Stimulated activated CD8-positive, alpha-beta memory T cell treated with anti-CD3 and anti-CD28 coated beads, Interleukin-15, amount 100 ng/mL, for 48 hours (primary cell): Measurements from ENCODE around the gene BTNL9.
"Not testable (repeated sequence)": the region's sequence is repeated elsewhere in the genome, so short reads cannot be mapped to it uniquely, and the experiment has no call there.

ENCODE experiments used
- DNase-seq, 2 donors: peaks; one replicate each; pipeline ENCODE4 v3.0.0-alpha.2; 2020; ENCODE audit warnings: low read depth in 2 of 2

Gene BTNL9

DNA sequence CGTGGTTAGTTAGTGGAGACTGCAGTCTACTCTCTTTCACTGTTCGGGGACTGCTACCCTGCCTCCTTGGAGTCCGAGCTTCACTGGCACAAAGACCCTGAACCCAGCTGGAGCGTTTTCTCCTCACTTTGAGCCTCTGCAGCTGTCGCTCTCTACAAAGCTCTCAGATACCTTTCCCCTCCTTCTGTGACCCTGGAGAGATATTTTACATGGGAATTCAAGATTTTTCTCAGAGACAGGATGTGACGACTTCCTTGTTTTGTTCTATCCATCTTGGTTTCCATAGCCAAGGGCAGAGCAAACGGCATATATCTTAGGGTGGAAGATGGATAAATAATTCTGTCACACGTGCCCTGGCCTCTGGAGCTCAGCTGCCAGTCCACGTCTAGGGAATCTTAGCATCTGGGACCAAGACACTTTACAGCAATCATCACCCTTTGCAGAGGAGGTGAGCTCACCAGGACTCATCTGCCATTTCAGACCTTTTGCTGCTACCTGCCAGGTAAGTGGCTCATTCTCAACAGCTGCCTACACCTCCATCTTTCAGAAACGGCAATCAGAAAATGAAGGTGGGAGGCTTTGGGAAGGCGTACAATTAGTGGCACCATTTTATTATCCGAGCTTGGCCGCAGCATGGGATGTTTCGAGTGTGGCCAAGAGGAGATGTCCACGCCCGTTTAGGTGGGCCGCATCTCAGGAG, at the start of gene BTNL9:
Gene BTNL9, plus strand, starts transcription at position 336 of the 700 bp plus-strand sequence. CDS start 5,224 bp downstream, outside the sequence.
- no peak for DNase-seq

DNA sequence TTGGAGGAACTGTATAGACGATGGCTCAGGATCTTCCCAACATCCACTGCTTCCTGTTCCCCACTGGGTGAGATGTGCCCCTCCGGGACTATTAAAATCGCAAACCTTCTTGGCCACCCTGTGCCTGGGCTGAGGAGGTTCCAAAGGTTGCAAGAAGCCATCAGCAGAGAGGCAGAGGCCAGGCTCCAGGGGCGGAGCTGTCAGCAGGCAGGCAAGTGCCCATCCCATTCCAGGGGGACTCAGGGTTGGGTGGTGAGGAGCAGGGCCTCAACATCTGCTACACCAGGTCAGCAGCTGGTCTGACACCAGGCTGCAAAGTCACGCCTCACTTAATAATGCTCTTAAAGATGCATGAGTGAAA, 49.2 kb upstream of the BTNL9 start:
- no peak for DNase-seq

DNA sequence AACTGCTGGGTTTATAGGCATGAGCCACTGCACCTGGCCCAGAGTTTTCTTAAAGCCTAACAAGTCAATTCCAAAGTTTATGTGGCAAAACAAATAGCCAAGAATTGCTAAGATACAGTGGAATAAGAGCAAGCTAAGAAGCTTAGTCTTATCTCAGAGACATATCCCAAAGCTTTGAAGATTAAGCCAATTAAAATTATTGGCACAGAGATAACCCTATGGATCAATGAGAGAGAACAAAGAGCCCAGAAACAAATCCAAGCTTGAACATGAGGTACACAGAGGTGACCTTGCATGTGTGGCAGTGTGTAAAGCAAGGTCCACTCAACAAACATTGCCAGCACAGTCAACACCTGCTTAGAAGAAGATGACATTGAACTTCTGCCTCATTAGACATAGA, 38.1 kb upstream of the BTNL9 start:
- DNase-seq, result no peak

DNA sequence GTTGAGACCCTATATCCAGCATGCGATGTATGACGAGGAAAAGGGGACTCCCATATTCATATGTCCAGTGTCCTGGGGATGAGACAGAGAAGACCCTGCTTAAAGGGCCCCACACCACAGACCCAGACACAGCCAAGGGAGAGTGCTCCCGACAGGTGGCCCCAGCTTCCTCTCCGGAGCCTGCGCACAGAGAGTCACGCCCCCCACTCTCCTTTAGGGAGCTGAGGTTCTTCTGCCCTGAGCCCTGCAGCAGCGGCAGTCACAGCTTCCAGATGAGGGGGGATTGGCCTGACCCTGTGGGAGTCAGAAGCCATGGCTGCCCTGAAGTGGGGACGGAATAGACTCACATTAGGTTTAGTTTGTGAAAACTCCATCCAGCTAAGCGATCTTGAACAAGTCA, 34.3 kb upstream of the BTNL9 start:
- no peak for DNase-seq

DNA sequence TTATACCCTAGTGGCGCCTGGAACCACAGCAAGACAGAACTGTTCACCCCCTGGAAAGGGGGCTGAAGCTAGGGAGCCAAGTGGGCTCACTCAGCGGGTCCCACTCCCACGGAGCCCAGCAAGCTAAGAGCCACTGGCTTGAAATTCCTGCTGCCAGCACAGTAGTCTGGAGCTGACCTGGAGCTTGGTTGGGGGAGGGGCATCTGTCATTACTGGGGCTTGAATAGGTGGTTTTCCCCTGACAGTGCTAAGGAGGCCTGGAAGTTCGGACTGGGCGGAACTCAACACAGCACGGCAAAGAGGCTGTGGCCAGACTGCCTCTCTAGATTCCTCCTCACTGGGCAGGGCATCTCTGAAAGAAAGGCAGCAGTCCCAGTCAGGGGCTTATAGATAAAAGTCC, 31.9 kb upstream of the BTNL9 start:
- no peak for DNase-seq

DNA sequence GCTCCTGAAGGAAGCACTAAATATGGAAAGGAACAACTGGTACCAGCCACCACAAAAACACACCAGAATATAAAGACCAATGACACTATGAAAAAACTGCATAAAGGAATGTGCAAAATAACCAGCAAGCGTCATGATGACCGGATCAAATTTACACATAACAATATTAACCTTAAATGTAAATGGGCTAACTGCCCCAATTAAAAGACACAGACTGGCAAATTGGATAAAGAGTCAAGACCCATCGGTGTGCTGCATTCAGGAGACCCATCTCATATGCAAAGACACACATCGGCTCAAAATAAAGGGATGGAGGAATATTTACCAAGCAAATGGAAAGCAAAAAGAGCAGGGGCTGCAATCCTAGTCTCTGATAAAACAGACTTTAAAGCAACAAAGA, 30.0 kb upstream of the BTNL9 start:
- not testable (repeated sequence) for DNase-seq

DNA sequence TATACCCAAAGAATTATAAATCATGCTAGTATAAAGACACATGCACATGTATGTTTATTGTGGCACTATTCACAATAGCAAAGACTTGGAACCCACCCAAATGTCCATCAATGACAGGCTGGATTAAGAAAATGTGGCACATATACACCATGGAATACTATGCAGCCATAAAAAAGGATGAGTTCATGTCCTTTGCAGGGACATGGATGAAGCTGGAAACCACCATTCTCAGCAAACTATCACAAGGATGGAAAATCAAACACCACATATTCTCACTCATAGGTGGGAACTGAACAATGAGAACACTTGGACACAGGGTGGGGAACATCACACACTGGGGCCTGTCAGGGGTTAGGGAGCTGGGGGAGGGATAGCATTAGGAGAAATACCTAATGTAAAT, 25.4 kb upstream of the BTNL9 start:
- DNase-seq, result not testable (repeated sequence)

DNA sequence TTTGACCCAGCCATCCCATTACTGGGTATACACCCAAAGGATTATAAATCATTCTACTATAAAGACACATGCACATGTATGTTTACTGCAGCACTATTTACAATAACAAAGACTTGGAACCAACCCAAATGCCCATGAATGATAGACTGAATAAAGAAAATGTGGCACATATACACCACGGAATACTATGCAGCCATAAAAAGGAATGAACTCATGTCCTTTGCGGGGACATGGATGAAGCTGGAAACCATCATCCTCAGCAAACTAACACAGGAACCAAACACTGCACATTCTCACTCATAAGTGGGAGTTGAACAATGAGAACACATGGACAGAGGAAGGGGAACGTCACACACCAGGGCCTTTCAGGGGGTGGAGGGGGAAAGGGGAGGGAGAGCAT, 22.6 kb upstream of the BTNL9 start:
- not testable (repeated sequence) for DNase-seq

DNA sequence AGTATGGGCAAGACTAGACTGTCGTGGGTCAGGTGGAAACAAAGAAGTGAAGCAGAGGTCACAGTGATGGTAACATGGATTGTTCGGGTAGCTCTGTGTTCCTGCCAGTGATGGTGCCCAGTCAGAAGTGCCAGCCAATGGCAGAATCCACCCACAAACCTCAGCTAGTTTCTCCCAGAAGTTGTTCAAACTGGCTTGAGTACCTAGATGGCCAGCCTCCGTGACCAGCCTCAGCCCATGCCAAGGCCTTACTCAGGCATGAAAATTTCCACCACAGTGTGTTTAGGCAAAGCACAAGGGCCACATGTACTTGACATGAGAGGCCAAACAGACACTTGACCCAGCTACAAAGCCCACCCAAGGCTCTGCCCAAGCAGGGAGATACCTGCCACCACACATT, 19.4 kb upstream of the BTNL9 start:
- no peak for DNase-seq

DNA sequence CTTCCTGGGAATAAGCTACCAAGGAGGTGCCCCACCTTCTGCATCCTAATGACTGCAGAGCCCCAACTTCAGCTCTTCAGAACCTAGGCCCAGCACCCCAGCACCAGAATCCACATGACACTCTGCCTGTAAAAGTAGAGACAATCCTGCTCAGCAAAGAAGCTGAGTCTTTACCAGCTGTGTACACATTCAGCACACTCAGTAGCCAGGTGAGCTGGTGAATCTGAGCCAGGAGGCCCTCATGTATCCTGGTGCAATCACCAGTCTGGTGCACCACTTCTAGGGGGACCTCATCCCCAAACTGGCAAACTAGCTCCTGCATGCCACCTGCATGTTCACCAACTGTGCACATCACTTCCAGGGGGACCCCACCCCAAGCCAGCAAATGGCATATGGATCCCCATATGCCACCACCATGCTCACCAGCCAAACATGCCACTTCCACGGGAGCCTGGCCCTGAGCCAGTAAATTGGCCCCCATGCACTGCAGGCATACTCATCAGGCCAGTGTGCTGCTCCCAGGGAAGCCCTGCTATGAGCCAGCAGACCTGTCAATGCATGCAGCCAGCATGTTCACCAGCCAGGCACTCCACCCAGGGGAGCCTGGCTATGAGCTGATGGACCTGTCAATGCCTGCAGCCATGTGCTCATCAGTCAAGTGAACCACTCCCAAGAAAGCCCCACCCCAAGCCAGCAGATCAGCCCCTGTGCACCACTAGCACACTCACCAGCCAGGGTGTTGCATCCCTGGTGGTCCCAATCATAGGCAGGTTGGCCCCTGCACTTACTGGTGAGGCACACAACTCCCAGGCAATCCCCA, 15.6 kb upstream of the BTNL9 start:
- DNase-seq, result no peak

DNA sequence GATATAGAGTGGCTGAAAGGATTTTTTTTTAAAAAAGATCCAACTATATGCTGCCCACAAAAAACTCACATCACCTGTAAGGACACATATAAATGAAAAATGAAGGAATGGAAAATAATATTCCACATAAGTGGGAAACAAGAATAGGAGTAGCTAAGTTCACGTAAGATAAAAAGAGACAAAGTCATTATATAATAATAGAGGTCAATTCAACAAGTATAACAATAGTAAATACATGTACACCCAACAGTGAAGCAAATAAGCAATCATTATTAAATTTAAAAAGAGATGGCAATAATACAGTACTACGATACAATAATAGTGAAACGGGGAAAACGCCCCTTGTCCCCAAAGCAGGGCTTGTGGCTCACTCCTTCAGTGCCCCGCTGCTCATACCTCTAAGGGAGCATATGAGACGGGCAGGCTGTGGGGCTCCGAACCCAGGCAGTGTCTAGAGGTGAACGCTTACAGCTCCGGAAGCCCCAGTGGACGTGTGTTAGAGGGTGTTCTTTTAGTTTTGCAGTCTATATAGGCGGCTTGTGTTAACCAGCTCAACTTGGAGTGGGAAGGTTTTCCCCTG, 12.5 kb upstream of the BTNL9 start:
- no peak for DNase-seq

DNA sequence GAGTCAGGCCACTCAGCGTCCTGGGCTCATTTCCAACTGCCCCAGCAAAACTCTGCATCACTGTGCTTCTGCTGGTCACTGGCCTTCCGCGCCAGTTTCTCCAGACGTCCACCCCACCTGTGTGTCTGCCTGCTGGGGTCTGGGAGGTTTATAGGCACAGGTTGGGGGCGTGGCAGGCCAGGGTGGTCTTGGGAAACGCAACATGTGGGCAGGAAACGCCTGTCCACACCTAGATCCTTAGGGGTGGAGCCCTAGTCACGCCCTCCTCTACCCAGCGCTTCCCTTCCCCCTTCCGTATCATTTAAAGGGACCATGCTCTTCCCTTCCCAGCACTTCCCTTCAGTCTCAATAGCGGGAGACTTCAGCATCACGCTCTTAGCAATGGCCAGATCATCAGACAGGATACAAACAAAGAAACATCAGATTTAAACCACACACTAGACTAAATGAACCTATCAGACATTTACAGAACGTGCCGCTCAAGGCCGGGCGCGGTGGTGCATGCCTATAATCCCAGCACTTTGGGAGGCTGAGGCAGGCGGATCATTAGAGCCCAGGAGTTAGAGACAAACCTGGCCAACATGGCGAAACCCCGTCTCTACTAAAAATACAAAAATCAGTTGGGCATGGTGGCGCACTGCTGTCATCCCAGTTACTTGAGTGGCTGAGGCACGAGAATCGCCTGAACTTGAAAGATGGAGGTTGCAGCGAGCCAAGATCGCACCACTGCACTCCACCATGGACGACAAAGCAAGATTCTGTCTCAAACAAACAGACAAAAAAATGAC, 11.8 kb upstream of the BTNL9 start:
- DNase-seq, result no peak

DNA sequence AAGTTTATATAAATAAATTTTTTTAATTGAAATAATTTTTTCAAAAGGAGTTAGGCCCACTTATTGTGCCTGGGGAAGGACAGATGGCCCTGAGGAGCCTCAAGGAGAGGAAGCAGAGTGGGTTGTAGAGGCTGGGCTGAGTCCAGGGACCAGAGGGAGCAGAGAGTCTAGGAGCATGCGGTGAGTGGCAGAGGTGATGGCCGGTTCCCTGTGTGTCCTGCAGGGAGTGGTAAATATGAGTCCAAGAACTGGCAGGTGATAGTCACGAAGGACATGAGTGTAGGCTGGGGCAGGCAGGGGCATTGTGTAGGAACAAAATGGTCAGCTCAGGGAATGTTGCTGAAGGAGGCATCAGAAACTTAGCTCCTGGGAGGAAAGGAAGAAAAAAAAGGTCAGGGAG, 8.3 kb upstream of the BTNL9 start:
- no peak for DNase-seq

DNA sequence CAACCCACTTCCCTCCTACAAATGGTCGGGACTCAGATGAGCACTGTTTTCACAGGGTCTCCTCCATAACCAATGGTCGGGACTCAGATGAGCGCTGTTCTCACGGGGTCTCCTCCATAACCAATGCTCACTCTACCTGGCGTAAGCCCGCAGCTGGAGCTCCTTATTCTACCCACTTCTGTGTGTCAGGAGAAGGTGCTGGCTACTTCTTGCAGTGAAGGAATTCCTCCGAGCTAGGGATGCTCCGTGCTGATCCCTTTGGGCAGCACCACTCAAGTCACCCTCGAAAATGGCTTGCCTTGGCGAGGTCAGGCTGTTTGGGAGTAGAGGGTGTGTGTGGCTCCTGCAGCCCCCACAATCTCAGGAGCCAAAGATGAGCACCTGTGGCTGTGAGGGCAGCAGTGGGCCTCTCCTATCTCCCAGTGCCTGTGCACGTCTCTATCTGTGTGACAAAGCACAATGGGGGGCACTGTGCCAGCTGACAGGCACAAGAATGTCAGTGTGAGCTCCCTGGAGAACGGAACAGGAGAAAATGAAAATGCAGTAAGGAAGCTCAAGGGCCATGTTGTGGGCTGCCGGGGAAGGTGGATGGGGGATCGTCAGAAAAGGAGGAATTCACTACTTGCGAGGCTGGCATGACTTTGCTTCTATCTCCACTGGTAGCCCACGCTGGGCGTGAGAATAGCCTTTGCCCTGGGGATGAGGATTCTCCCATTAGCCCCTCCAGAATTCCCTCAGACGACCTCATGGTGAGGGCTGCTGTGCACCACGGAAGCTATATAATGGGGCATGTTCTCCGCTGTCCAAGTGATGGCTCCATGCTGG, 3.9 kb upstream of the BTNL9 start:
- DNase-seq, result no peak

DNA sequence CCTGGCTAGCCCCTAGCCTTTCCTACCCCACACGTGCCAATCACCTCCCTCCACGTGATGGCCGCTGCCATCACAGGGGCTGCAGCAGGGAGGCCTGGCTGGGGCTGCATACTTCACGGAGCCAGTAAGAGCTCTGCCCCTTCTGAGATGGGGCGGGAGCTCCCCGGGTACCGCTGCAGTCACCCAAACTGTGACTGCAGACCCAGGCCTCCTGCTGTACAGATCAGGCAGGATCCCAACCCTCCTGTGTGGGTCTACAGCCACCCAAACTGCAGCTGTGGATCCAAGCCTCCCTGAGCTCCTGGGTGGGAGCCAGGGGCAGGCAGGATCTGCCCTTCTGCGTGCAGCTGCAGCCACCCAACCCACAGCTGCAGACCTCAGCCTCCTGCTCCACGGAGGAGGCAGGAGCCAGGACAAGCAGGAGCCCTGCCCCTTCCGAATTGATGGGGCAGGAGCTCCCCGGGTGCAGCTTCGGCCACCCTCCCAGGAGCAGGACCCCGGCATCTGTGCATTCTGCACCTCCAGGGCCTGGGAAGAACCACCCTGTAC, 3.2 kb upstream of the BTNL9 start:
- DNase-seq, result no peak

DNA sequence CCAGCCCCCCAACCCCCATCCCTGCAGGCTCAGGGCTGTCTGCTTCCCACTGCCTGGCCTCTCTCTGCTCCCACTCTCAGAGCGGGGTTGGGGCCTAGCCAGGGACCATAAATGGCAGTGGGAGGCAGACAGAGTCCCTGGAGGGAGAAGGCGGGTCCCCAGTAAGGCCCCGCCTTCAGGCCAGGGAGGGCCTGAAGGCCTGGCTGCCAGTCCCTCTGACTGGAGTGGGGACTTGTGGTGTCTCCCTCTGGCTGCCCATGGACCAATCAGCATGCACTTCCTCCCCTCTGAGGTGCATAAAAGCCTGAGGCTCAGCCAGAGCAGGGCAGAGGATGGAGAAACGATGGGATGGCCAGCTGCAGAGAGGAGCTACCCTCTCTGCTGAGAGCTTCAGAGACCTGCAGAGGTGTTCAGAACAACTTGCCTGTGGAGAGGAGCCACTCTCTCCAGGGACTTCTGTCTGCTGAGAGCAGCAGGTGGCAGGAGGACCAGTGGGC, 2.7 kb upstream of the BTNL9 start:
- no peak for DNase-seq

DNA sequence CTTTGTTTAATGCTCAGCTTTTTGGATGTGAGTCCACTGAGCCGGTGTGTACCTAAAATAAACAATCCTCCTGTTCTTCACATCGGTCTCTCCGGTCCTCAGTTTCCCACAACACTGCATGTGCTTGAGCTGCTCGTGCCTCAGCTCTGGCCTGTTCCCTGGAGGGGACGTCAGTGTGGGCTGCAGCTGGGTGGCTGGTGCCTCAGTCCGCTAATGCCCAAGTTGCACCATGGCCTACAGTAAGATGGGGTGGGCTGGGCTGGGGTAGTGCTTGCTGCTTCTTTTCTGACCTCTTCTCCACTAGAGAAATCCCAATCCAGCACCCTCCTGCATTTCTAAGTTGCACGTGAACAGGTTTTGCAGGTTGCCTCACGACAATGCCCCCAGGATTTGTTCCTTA, 595 bp upstream of the BTNL9 start:
- no peak for DNase-seq

DNA sequence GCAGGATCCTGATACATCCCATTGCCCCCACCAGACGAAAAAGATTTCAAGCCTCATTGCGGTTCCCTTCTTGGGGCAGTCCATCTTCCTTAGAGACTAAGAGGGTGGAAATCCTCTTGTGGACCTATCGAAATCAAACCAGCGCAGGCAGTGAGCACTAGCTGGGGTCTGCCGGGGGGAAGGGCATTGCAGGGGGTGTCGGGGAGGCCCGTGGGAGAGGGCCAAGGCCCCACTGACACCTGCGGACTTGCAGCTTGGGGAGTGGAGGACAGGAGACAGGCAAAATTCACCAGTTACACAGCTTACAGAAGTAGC, 522 bp downstream of the BTNL9 start:
- no peak for DNase-seq

DNA sequence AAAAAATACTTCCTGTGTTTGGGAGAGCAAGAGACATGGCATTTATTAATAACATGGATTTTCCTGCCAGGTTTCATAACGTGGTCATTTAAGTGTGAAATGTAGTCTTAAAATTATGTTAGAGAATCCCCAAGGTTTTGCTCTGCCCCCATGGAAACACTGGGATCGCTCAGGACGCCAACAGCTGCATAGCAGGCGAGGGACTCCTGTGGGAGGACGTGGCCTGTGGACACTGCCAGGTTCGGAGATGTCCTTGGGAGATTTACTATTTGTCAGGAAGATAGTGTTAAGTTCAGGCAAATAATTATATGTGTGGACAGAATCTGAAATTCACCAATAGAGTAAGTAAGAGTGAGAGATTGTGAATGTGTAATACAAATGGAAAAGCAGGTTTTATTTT, 977 bp downstream of the BTNL9 start:
- no peak for DNase-seq

DNA sequence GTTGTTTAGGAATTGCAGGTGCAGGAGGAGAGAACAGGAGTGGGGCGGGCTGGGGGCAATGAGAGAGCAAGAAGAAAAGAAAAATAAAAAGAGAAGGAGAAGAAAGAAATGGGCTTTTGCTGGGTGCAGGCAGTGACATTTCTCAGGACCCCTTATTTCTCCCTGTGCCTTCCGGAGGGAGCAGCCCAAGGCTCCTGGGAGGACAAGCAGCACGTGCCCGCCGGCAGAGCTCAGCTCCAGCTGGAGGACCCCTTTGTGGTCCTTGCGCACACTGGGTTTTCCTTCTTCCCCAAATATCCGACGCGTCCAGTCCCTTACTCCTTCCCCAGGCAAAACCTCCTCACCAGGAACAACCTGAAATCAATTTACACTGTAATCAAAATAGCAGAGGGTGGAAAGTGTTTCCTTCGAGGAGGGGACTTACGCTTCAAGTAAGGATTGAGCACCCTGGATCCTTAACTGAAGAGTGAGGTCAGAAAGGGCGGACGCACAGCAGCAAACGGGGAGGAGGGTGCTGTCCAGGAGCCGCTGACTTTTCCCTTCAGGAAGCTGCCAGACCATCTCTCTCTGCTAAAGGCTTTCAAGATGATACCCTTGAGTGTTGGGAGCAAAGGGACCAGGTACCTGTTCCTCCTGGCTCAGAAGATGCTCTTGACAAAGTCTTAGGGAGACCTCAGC, 2.1 kb downstream of the BTNL9 start:
- DNase-seq, result no peak

DNA sequence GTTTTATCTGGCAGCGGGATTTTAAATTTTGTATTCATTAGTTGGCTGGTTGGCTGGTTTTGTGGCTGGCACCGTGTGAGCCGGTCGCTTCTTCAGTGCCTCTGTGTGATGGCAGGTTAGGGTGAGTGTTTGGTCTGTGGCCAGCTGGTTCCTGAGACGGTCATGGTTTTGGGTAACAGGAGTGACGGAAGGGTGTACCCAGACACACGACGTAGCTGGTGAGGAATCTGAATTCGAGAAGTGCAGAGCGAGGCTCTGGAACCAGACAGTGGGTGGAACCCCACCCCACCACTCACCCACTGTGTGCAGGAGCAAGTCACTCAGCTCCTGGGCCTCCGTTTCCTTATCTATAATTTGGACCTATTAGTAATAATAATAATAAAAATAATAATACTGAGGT, 2.7 kb downstream of the BTNL9 start:
- DNase-seq, result no peak
